Gastroesophageal sphincter (tissue), 3 donors: ENCODE data around the gene OTX2.

Source experiments
- CTCF ChIP-seq, 4 experiments: fragments of 200-600 bp in 2 of 4; fragments of 450-650 bp in 2 of 4; sonication (generic) in 1 of 4; IDR thresholded peaks; one replicate each; pipeline ENCODE4 v1.5.1; 2017 to 2019; ENCODE audit warnings: antibody characterized with exemption in 4 of 4, mild to moderate bottlenecking in 2 of 4, moderate library complexity in 2 of 4
- EP300 ChIP-seq: sonication (generic); formaldehyde crosslinking; IDR thresholded peaks from one replicate; pipeline ENCODE4 v1.6.1; 2017; ENCODE audit warnings: antibody characterized with exemption, mild to moderate bottlenecking
- POLR2A ChIP-seq, 2 donors: fragments of 450-650 bp; IDR thresholded peaks; one replicate each; pipeline ENCODE4 v1.6.1; 2017; ENCODE audit warnings: antibody characterized with exemption in 2 of 2, mild to moderate bottlenecking in 2 of 2, moderate library complexity in 1 of 2

GRCh38 chr14:56816574-56817391 lies 6.5 kb upstream of the OTX2 start:
- TF ChIP-seq POLR2A (IDR thresholded peaks at IDR 0.05) (no peak), CTCF (IDR thresholded peaks at IDR 0.05) (no peak), EP300 (no peak)
